ENCODE data around the gene CASP10.

- TF ChIP-seq CTCF (IDR thresholded peaks at IDR 0.05) = no peak
- no peak for TF ChIP-seq POLR2A (IDR thresholded peaks at IDR 0.05)
Observed at GRCh38 chr2:201258666-201259615, 76.0 kb downstream of the CASP10 start.

All from breast epithelium (tissue), 3 donors.